GM23338 (cell line): ENCODE results near the gene BLOC1S1. TPM values are rescaled to one million over a fixed set of nuclear protein-coding genes. Genes with fewer than 3 reads are reported as not detected.

Source experiments
- ATAC-seq: fragments of 200-7000 bp; cut with Tn5 transposase; 3 replicates; pipeline ENCODE4 v1.9.1; 2020
- DNase-seq: peaks from one replicate; pipeline ENCODE4 v3.0.0-alpha.2; 2015; ENCODE audit warnings: low spot score
- H2AFZ ChIP-seq: fragments of 200-600 bp; sonication (generic); 2 replicates; pipeline ENCODE4 v1.8.0; 2016; ENCODE audit warnings: antibody characterized with exemption, mild to moderate bottlenecking, moderate library complexity
- H3F3A ChIP-seq: fragments of 200-600 bp; sonication (generic); replicated peaks from 2 replicates; pipeline ENCODE4 v1.8.0; 2017; ENCODE audit warnings: antibody characterized with exemption, mixed run types, low read depth
- H3K27ac ChIP-seq: fragments of 200-600 bp; sonication (generic); 2 replicates; pipeline ENCODE4 v1.6.1; 2016; ENCODE audit warnings: low read depth
- H3K27me3 ChIP-seq: fragments of 200-600 bp; sonication (generic); 2 replicates; pipeline ENCODE4 v1.8.0; 2016; ENCODE audit warnings: mild to moderate bottlenecking, mixed run types, moderate library complexity; ENCODE audit not compliant: insufficient read depth
- H3K36me3 ChIP-seq: fragments of 200-600 bp; sonication (generic); 2 replicates; pipeline ENCODE4 v1.8.0; 2016; ENCODE audit warnings: mild to moderate bottlenecking; ENCODE audit not compliant: insufficient read depth
- H3K4me1 ChIP-seq: fragments of 200-600 bp; sonication (generic); 2 replicates; pipeline ENCODE4 v1.8.0; 2016; ENCODE audit warnings: mild to moderate bottlenecking, moderate library complexity; ENCODE audit not compliant: insufficient read depth
- H3K4me2 ChIP-seq: fragments of 200-600 bp; sonication (generic); 2 replicates; pipeline ENCODE4 v1.7.1; 2017; ENCODE audit warnings: mixed run types
- H3K4me3 ChIP-seq: fragments of 200-600 bp; sonication (generic); 2 replicates; pipeline ENCODE4 v1.6.1; 2016; ENCODE audit warnings: mixed run types
- H3K79me2 ChIP-seq: fragments of 200-600 bp; sonication (generic); replicated peaks from 2 replicates; pipeline ENCODE4 v1.8.0; 2017; ENCODE audit warnings: mild to moderate bottlenecking; ENCODE audit not compliant: insufficient read depth
- H3K9me2 ChIP-seq: fragments of 200-600 bp; sonication (generic); 2 replicates; pipeline ENCODE4 v1.8.0; 2017; ENCODE audit not compliant: insufficient read depth
- H4K20me1 ChIP-seq: fragments of 200-600 bp; sonication (generic); replicated peaks from 2 replicates; pipeline ENCODE4 v1.8.0; 2017; ENCODE audit warnings: mild to moderate bottlenecking; ENCODE audit not compliant: insufficient read depth
- H3K27ac Mint-ChIP-seq: 2 replicates; pipeline ENCODE4 v1.8.0; 2020; ENCODE audit warnings: inconsistent platforms, mild to moderate bottlenecking, moderate library complexity, mixed read lengths
- H3K27me3 Mint-ChIP-seq: 3 replicates; pipeline ENCODE4 v1.8.0; 2022; ENCODE audit warnings: low read depth, mild to moderate bottlenecking, moderate library complexity, mixed read lengths, inconsistent platforms; ENCODE audit not compliant: insufficient read depth, poor library complexity
- H3K36me3 Mint-ChIP-seq: 3 replicates; pipeline ENCODE4 v1.8.0; 2021; ENCODE audit warnings: low read depth, mild to moderate bottlenecking, inconsistent platforms, moderate library complexity, mixed read lengths
- H3K4me1 Mint-ChIP-seq: 3 replicates; pipeline ENCODE4 v1.8.0; 2020; ENCODE audit warnings: mild to moderate bottlenecking, inconsistent platforms, mixed read lengths
- H3K4me3 Mint-ChIP-seq: 3 replicates; pipeline ENCODE4 v1.8.0; 2021; ENCODE audit warnings: moderate library complexity, mild to moderate bottlenecking, inconsistent platforms, mixed read lengths
- H3K9me3 Mint-ChIP-seq: 3 replicates; pipeline ENCODE4 v1.8.0; 2020; ENCODE audit warnings: moderate library complexity, mild to moderate bottlenecking, inconsistent platforms, mixed read lengths
- CREB1 ChIP-seq: fragments of 250-450 bp; sonication (Bioruptor Pico); IDR thresholded peaks from 2 replicates; pipeline ENCODE4 v1.5.0; 2020; ENCODE audit warnings: low read depth, mild to moderate bottlenecking, moderate library complexity
- EZH2 ChIP-seq: fragments of 200-600 bp; sonication (generic); IDR thresholded peaks from one replicate; pipeline ENCODE4 v1.8.0; 2017; ENCODE audit warnings: antibody characterized with exemption, mild to moderate bottlenecking, low read depth; ENCODE audit not compliant: unreplicated experiment
- EZH2phosphoT487 ChIP-seq: fragments of 200-600 bp; sonication (generic); IDR thresholded peaks from one replicate; pipeline ENCODE4 v1.8.1; 2018; ENCODE audit warnings: antibody characterized with exemption; ENCODE audit not compliant: unreplicated experiment
- JUNB ChIP-seq: IDR thresholded peaks from one replicate; pipeline ENCODE4 v1.6.1; 2016; ENCODE audit warnings: antibody characterized with exemption; ENCODE audit not compliant: unreplicated experiment
- NANOG ChIP-seq: IDR thresholded peaks from 2 replicates; pipeline ENCODE4 v1.6.1; 2016; ENCODE audit warnings: antibody characterized with exemption, borderline replicate concordance
- POLR2AphosphoS5 ChIP-seq: IDR thresholded peaks from 2 replicates; pipeline ENCODE4 v1.6.1; 2016; ENCODE audit warnings: antibody characterized with exemption, low read depth
- STAT1 ChIP-seq: IDR thresholded peaks from one replicate; pipeline ENCODE4 v1.6.1; 2016; ENCODE audit warnings: antibody characterized with exemption; ENCODE audit not compliant: unreplicated experiment
- ZNF114 ChIP-seq: fragments of 250-450 bp; sonication (Bioruptor Pico); IDR thresholded peaks from 2 replicates; pipeline ENCODE4 v1.5.0; 2020; ENCODE audit warnings: mild to moderate bottlenecking, moderate library complexity
- ZNF331 ChIP-seq: fragments of 250-450 bp; sonication (Bioruptor Pico); IDR thresholded peaks from 2 replicates; pipeline ENCODE4 v1.5.0; 2020; ENCODE audit warnings: low read depth, mild to moderate bottlenecking, moderate library complexity
- polyA plus RNA-seq: library from polyadenylated mRNA; unstranded; fragments of >200 nt; fragmentation: Nextera tagmentation; extraction: Ambion mirVana; gene quantifications from 2 replicates; pipeline ENCODE4 v1.2.1, GENCODE V29; 2016
- total RNA-seq: library from RNA; depleted of rRNA; stranded (reverse); fragments of >200 nt; shearing (Covaris generic); gene quantifications from 2 replicates; pipeline ENCODE4 v1.2.3, GENCODE V29; 2014
- TF ChIP-seq, protein P1 (sequence below): IDR thresholded peaks from one replicate; pipeline ENCODE4 v1.6.1; 2018; ENCODE audit warnings: antibody characterized with exemption; ENCODE audit not compliant: unreplicated experiment
- TF ChIP-seq, protein P2 (sequence below), 2 experiments: fragments of 200-600 bp in 1 of 2; sonication (generic) in 1 of 2; conservative IDR thresholded peaks; 2 replicates each; pipeline versions ENCODE4 v1.5.1 to v1.6.1; 2016 to 2017; ENCODE audit warnings: antibody characterized with exemption in 2 of 2, low read depth in 2 of 2, mild to moderate bottlenecking in 2 of 2, moderate library complexity in 1 of 2
- TF ChIP-seq, protein P3 (sequence below): IDR thresholded peaks from 2 replicates; pipeline ENCODE4 v1.6.1; 2016; ENCODE audit warnings: antibody characterized with exemption
- TF ChIP-seq, protein P4 (sequence below): fragments of 250-450 bp; sonication (Bioruptor Pico); IDR thresholded peaks from 2 replicates; pipeline ENCODE4 v1.5.0; 2020; ENCODE audit warnings: mild to moderate bottlenecking, moderate library complexity

The BLOC1S1 gene
- total and polyA plus RNA-seq, 2 experiments from 2014 or later, result 68.3 to 174 TPM

DNA sequence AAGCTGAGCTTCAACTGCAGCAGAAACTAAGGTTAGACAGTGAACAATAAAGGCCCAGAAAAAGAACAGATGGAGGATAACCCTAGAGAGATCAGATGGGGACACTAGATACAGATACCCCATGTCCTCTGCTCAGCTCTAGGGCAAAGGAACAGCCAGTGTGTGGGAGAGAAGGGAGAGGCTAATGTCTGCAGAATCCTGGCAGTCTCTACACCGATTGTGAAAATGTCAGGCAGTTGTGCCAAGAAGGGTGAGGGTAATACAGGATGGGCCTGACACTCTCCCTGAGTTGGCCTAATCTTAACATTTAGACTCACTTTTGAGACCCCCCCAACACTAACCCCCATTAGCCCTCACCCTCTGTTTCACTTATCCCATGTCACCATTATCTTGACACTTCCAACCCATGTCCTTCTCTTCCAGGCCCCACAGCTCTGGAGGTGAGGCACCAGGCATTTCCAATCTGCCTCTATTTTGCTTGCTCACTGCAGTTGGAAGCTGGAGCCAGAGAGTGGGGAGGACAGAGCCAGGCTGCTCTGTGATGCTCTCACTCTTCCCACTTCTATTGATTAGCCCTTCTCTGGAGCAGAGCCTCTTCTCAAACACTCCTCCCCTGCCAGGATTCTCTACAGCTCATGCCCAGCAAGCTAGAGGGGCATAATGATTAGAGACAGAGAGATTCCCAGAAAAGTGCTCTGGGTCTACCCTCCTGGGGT lies 3.0 kb upstream of the BLOC1S1 start:
- no peak for DNase-seq
- peaks cover 4% of the 10 kb centered on the region; the same call in 2 of the 3 replicates for H3K36me3 Mint-ChIP-seq
- no peak overlapping the region; the same call in 2 of the 3 replicates for H3K4me3 Mint-ChIP-seq
- H3K27me3 Mint-ChIP-seq, result peaks cover 24% of the 10 kb centered on the region
- peaks cover 32% of the 10 kb centered on the region for H3K4me1 Mint-ChIP-seq
- no peak overlapping the region for H3K27ac Mint-ChIP-seq
- Histone ChIP-seq H3K4me1 (peaks cover 29% of the 10 kb centered on the region), H3F3A (peaks cover 14% of the 10 kb centered on the region; the same call in 1 of the 2 replicates), H3K27me3 (peaks cover 8% of the 10 kb centered on the region; the same call in 1 of the 2 replicates), H3K9me2 (no peaks in the 10 kb centered on the region), H3K4me2 (no peak overlapping the region), H3K27ac (no peak overlapping the region), H3K4me3 (no peak overlapping the region), H3K36me3 (no peaks in the 10 kb centered on the region), H4K20me1 (no peaks in the 10 kb centered on the region), H3K79me2 (peaks cover 10% of the 10 kb centered on the region; the same call in 1 of the 2 replicates), H2AFZ (no peak overlapping the region)
- no peak for ATAC-seq
- peaks cover 6% of the 10 kb centered on the region; the same call in 2 of the 3 replicates for H3K9me3 Mint-ChIP-seq
- no peak for TF ChIP-seq NANOG
- no peak for TF ChIP-seq JUNB
- TF ChIP-seq, protein P1, sequence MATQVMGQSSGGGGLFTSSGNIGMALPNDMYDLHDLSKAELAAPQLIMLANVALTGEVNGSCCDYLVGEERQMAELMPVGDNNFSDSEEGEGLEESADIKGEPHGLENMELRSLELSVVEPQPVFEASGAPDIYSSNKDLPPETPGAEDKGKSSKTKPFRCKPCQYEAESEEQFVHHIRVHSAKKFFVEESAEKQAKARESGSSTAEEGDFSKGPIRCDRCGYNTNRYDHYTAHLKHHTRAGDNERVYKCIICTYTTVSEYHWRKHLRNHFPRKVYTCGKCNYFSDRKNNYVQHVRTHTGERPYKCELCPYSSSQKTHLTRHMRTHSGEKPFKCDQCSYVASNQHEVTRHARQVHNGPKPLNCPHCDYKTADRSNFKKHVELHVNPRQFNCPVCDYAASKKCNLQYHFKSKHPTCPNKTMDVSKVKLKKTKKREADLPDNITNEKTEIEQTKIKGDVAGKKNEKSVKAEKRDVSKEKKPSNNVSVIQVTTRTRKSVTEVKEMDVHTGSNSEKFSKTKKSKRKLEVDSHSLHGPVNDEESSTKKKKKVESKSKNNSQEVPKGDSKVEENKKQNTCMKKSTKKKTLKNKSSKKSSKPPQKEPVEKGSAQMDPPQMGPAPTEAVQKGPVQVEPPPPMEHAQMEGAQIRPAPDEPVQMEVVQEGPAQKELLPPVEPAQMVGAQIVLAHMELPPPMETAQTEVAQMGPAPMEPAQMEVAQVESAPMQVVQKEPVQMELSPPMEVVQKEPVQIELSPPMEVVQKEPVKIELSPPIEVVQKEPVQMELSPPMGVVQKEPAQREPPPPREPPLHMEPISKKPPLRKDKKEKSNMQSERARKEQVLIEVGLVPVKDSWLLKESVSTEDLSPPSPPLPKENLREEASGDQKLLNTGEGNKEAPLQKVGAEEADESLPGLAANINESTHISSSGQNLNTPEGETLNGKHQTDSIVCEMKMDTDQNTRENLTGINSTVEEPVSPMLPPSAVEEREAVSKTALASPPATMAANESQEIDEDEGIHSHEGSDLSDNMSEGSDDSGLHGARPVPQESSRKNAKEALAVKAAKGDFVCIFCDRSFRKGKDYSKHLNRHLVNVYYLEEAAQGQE, result no peak
- TF ChIP-seq, protein P2, sequence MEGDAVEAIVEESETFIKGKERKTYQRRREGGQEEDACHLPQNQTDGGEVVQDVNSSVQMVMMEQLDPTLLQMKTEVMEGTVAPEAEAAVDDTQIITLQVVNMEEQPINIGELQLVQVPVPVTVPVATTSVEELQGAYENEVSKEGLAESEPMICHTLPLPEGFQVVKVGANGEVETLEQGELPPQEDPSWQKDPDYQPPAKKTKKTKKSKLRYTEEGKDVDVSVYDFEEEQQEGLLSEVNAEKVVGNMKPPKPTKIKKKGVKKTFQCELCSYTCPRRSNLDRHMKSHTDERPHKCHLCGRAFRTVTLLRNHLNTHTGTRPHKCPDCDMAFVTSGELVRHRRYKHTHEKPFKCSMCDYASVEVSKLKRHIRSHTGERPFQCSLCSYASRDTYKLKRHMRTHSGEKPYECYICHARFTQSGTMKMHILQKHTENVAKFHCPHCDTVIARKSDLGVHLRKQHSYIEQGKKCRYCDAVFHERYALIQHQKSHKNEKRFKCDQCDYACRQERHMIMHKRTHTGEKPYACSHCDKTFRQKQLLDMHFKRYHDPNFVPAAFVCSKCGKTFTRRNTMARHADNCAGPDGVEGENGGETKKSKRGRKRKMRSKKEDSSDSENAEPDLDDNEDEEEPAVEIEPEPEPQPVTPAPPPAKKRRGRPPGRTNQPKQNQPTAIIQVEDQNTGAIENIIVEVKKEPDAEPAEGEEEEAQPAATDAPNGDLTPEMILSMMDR (conservative IDR thresholded peaks at IDR 0.05; ENCODE audit: low read depth in 2 of 2), result no peak
- TF ChIP-seq EZH2phosphoT487, result no peak
- no peak for TF ChIP-seq EZH2
- TF ChIP-seq, protein P3, sequence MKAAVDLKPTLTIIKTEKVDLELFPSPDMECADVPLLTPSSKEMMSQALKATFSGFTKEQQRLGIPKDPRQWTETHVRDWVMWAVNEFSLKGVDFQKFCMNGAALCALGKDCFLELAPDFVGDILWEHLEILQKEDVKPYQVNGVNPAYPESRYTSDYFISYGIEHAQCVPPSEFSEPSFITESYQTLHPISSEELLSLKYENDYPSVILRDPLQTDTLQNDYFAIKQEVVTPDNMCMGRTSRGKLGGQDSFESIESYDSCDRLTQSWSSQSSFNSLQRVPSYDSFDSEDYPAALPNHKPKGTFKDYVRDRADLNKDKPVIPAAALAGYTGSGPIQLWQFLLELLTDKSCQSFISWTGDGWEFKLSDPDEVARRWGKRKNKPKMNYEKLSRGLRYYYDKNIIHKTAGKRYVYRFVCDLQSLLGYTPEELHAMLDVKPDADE, result no peak
- TF ChIP-seq STAT1, result no peak
- no peak for TF ChIP-seq CREB1
- TF ChIP-seq POLR2AphosphoS5, result no peak
- TF ChIP-seq ZNF331 (CRISPR knock-in tag), result no peak
- TF ChIP-seq, protein P4, sequence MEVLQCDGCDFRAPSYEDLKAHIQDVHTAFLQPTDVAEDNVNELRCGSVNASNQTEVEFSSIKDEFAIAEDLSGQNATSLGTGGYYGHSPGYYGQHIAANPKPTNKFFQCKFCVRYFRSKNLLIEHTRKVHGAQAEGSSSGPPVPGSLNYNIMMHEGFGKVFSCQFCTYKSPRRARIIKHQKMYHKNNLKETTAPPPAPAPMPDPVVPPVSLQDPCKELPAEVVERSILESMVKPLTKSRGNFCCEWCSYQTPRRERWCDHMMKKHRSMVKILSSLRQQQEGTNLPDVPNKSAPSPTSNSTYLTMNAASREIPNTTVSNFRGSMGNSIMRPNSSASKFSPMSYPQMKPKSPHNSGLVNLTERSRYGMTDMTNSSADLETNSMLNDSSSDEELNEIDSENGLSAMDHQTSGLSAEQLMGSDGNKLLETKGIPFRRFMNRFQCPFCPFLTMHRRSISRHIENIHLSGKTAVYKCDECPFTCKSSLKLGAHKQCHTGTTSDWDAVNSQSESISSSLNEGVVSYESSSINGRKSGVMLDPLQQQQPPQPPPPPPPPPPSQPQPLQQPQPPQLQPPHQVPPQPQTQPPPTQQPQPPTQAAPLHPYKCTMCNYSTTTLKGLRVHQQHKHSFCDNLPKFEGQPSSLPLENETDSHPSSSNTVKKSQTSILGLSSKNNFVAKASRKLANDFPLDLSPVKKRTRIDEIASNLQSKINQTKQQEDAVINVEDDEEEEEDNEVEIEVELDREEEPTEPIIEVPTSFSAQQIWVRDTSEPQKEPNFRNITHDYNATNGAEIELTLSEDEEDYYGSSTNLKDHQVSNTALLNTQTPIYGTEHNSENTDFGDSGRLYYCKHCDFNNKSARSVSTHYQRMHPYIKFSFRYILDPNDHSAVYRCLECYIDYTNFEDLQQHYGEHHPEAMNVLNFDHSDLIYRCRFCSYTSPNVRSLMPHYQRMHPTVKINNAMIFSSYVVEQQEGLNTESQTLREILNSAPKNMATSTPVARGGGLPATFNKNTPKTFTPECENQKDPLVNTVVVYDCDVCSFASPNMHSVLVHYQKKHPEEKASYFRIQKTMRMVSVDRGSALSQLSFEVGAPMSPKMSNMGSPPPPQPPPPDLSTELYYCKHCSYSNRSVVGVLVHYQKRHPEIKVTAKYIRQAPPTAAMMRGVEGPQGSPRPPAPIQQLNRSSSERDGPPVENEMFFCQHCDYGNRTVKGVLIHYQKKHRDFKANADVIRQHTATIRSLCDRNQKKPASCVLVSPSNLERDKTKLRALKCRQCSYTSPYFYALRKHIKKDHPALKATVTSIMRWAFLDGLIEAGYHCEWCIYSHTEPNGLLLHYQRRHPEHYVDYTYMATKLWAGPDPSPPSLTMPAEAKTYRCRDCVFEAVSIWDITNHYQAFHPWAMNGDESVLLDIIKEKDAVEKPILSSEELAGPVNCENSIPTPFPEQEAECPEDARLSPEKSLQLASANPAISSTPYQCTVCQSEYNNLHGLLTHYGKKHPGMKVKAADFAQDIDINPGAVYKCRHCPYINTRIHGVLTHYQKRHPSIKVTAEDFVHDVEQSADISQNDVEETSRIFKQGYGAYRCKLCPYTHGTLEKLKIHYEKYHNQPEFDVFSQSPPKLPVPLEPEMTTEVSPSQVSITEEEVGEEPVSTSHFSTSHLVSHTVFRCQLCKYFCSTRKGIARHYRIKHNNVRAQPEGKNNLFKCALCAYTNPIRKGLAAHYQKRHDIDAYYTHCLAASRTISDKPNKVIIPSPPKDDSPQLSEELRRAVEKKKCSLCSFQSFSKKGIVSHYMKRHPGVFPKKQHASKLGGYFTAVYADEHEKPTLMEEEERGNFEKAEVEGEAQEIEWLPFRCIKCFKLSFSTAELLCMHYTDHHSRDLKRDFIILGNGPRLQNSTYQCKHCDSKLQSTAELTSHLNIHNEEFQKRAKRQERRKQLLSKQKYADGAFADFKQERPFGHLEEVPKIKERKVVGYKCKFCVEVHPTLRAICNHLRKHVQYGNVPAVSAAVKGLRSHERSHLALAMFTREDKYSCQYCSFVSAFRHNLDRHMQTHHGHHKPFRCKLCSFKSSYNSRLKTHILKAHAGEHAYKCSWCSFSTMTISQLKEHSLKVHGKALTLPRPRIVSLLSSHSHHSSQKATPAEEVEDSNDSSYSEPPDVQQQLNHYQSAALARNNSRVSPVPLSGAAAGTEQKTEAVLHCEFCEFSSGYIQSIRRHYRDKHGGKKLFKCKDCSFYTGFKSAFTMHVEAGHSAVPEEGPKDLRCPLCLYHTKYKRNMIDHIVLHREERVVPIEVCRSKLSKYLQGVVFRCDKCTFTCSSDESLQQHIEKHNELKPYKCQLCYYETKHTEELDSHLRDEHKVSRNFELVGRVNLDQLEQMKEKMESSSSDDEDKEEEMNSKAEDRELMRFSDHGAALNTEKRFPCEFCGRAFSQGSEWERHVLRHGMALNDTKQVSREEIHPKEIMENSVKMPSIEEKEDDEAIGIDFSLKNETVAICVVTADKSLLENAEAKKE (CRISPR knock-in tag), result no peak
- TF ChIP-seq ZNF114 (CRISPR knock-in tag), result no peak
